Measurements from ENCODE around the gene ADGRB3. TPM values are rescaled to one million over a fixed set of nuclear protein-coding genes. Genes with fewer than 3 reads are reported as not detected.

Gene ADGRB3
- 8.0 TPM for total RNA-seq

DNA sequence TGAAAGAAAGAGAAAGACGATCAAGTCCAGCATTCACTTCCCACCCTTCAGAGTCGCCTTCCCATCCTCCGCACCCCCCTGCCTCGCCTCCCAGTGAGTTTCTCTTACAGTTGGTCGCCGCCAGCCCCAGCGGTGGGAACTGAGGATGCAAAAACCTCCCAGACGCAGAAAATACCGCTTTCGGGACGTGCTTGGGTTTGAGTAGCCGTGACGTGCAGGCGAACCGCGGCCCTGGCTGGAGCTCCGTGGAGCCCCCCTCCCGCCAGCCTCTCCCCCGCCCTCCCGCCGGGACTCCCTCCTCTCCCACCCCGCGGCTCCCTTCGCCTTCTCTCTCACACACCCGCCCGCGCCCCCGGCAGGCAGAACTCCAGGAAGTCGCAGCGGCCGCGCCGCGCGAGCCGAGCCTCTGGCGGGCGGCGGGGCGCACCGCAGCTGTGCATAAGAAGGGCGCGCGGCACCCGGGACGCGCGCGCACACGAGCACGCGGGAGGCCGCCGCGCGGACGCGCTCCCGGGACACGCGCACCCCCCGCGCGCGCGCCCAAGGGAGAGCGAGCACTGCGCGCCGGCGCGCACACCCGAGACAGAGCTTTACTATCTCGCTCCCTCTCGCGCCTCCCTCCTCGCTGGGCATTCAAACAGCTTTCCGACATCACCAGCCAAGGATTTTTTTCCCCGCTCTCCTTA, at the start of gene ADGRB3:
ADGRB3 (plus strand) TSS at position 557 of the 686 bp plus-strand sequence. CDS start 3,394 bp downstream, outside the sequence.

Small RNA genes within 50 kb of the gene (small RNA-seq; reads per million reads assigned to genes)
- not detected for gene AL606923.1 (ENCODE audit: low replicate concordance)

Measured in metanephros (tissue), 2 donors.